NCI-H1105 treated with DMSO at 0.1 percent for 48 hours (cell line): ENCODE measurements around the gene COMP.
"Not testable (repeated sequence)": the region's sequence is repeated elsewhere in the genome, so short reads cannot be mapped to it uniquely, and the experiment has no call there.

Experiments
- DNase-seq: peaks from one replicate; lab custom pipeline; 2025; lab: John Stamatoyannopoulos, UW

COMP gene

GRCh38 chr19:18790566-18791314 lies at the start of gene COMP:
Gene COMP, minus strand, starts transcription at chr19:18791305. Its CDS starts 36 bp downstream, at chr19:18791269.
- DNase-seq: no peak

- no peak for DNase-seq
These were observed 49.5 kb upstream of the COMP start for GRCh38 chr19:18840288-18841267.

- DNase-seq: no peak
These were observed 48.6 kb upstream of the COMP start for GRCh38 chr19:18839465-18840287.

GRCh38 chr19:18834644-18834984 lies 43.5 kb upstream of the COMP start:
- no peak for DNase-seq

- DNase-seq: peak; percentile 49
These were observed 42.9 kb upstream of the COMP start for GRCh38 chr19:18833849-18834643.

GRCh38 chr19:18833141-18833476 lies 42.0 kb upstream of the COMP start:
- DNase-seq: no peak

GRCh38 chr19:18832306-18833140 lies 41.4 kb upstream of the COMP start:
- DNase-seq: no peak

- DNase-seq: peak; percentile 90
These were observed 40.6 kb upstream of the COMP start, which contains the start of gene UPF1 for GRCh38 chr19:18831524-18832305. Gene UPF1, plus strand, starts transcription at chr19:18831959. Its CDS starts 251 bp downstream, at chr19:18832210.

GRCh38 chr19:18830488-18830887 lies 39.4 kb upstream of the COMP start:
- DNase-seq: no peak

- no peak for DNase-seq
These were observed 37.7 kb upstream of the COMP start for GRCh38 chr19:18828786-18829185.

GRCh38 chr19:18817574-18817973 lies 26.5 kb upstream of the COMP start:
- no peak for DNase-seq

- not testable (repeated sequence) for DNase-seq
These were observed 25.5 kb upstream of the COMP start for GRCh38 chr19:18816645-18817044.

- no peak for DNase-seq
These were observed 24.6 kb upstream of the COMP start for GRCh38 chr19:18815673-18816072.

GRCh38 chr19:18814063-18814462 lies 23.0 kb upstream of the COMP start:
- no peak for DNase-seq

- not testable (repeated sequence) for DNase-seq
These were observed 20.5 kb upstream of the COMP start for GRCh38 chr19:18811638-18812037.

- DNase-seq: no peak
These were observed 18.2 kb upstream of the COMP start for GRCh38 chr19:18809149-18809868.

GRCh38 chr19:18807861-18808331 lies 16.8 kb upstream of the COMP start:
- no peak for DNase-seq

- no peak for DNase-seq
These were observed 13.5 kb upstream of the COMP start for GRCh38 chr19:18804643-18805042.

- no peak for DNase-seq
These were observed 13.1 kb upstream of the COMP start for GRCh38 chr19:18804139-18804601.
